ENCODE results near the gene CDCA7. TPM values are rescaled to one million over a fixed set of nuclear protein-coding genes. Genes with fewer than 3 reads are reported as not detected.

CDCA7 gene
- total RNA-seq, 1 experiment from 2014 or later, result 29.3 TPM

GRCh38 chr2:173397539-173397938 is 42.9 kb downstream of the CDCA7 start:
- CTCF ChIA-PET, result interaction anchor here (0.5 to 0.6 kb wide), 3 partner anchors 40 to 235 kb away, joined by 3 to 4 read pairs (median 3); no protein-coding TSS in a partner anchor
- intact Hi-C loops (cut with micrococcal nuclease), result loop anchor here (1.0 to 5.0 kb wide), 2 partner anchors 187 to 590 kb away; no protein-coding TSS in a partner anchor
- no peaks in the 10 kb centered on the region for H3K79me2 ChIP-seq (ENCODE audit: low read length)
- H3K9ac ChIP-seq (ENCODE audit: low read length), result no peak overlapping the region
- peak; percentile 12 for DNase-seq
- no TSS peak for BruUV-seq (replicated peaks)
- TF ChIP-seq EZH2phosphoT487 (IDR thresholded peaks at IDR 0.05; ENCODE audit: borderline replicate concordance, low read length), result no peak
- no peak for TF ChIP-seq EZH2 (IDR thresholded peaks at IDR 0.05; ENCODE audit: low read length, unreplicated experiment)
- TF ChIP-seq CTCF (conservative IDR thresholded peaks at IDR 0.05; ENCODE audit: low read depth, low read length), result peak; percentile 53
- H4K20me1 ChIP-seq (ENCODE audit: low read length), result no peaks in the 10 kb centered on the region
- H3K4me3 ChIP-seq (ENCODE audit: low read length), result no peak overlapping the region
- no peak for ATAC-seq
- no peaks in the 10 kb centered on the region for H3F3A ChIP-seq (ENCODE audit: low read length, unreplicated experiment)
- no peak overlapping the region for H3K4me2 ChIP-seq (ENCODE audit: low read length)
- no peak overlapping the region for H3K27ac ChIP-seq (ENCODE audit: low read length)
- POLR2A ChIA-PET (ENCODE audit: unreplicated experiment), result no interaction called here
- H3K9me2 ChIP-seq (replicated peaks; ENCODE audit: low read length), result no peaks in the 10 kb centered on the region
- no peak overlapping the region for H2AFZ ChIP-seq (ENCODE audit: low read length)
- no peaks in the 10 kb centered on the region for H3K36me3 ChIP-seq (ENCODE audit: low read depth, low read length)
- no peaks in the 10 kb centered on the region for H3K27me3 ChIP-seq (ENCODE audit: low read length)
- no peaks in the 10 kb centered on the region for H3K9me3 ChIP-seq (ENCODE audit: low read length)
- peaks cover 12% of the 10 kb centered on the region for H3K4me1 ChIP-seq (ENCODE audit: insufficient read depth, low read length)

DNA sequence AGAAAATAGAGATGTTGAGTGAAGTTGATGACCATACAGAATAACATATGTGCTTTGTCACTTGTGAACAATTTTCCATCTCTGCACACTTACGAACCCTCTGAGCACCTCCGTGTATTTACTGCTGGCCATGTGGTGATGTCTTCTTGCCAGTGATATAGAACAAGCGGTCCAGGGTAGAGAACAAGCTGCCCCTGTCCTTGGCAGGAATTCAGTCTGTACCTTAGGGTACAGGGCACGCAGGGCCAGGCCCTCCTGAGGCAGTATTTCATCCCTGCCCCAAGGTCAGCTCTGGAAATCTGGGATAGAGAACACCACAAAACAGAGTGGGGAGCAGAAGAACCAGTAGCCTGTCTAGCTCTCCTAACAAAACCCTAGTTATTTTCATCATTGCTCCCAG is 44.6 kb downstream of the CDCA7 start:
- TF ChIP-seq EZH2phosphoT487 (IDR thresholded peaks at IDR 0.05; ENCODE audit: borderline replicate concordance, low read length) (no peak), CTCF (conservative IDR thresholded peaks at IDR 0.05; ENCODE audit: low read depth, low read length) (no peak), EZH2 (IDR thresholded peaks at IDR 0.05; ENCODE audit: low read length, unreplicated experiment) (no peak)
- BruUV-seq (replicated peaks), result no TSS peak
- H3K36me3 ChIP-seq (ENCODE audit: low read depth, low read length), result no peaks in the 10 kb centered on the region
- no peak overlapping the region for H3K4me3 ChIP-seq (ENCODE audit: low read length)
- POLR2A ChIA-PET (ENCODE audit: unreplicated experiment), result no interaction called here
- H3K4me1 ChIP-seq (ENCODE audit: insufficient read depth, low read length), result peaks cover 16% of the 10 kb centered on the region
- DNase-seq (no peak), ATAC-seq (no peak)
- H3K9me2 ChIP-seq (replicated peaks; ENCODE audit: low read length), result no peaks in the 10 kb centered on the region
- CTCF ChIA-PET, result no interaction called here
- H2AFZ ChIP-seq (ENCODE audit: low read length), result no peak overlapping the region
- H3K27ac ChIP-seq (ENCODE audit: low read length), result no peak overlapping the region
- no peak overlapping the region for H3K9ac ChIP-seq (ENCODE audit: low read length)
- no peak overlapping the region for H3K4me2 ChIP-seq (ENCODE audit: low read length)
- no peaks in the 10 kb centered on the region for H3K79me2 ChIP-seq (ENCODE audit: low read length)
- no peaks in the 10 kb centered on the region for H4K20me1 ChIP-seq (ENCODE audit: low read length)
- no peaks in the 10 kb centered on the region for H3F3A ChIP-seq (ENCODE audit: low read length, unreplicated experiment)
- H3K9me3 ChIP-seq (ENCODE audit: low read length), result no peaks in the 10 kb centered on the region
- no peaks in the 10 kb centered on the region for H3K27me3 ChIP-seq (ENCODE audit: low read length)
- intact Hi-C loops (cut with micrococcal nuclease), result loop anchor here (5.0 kb wide), 1 partner anchor 592 kb away; no protein-coding TSS in a partner anchor

GRCh38 chr2:173400760-173401159 is 46.1 kb downstream of the CDCA7 start:
- DNase-seq (peak; percentile 18), ATAC-seq (0 out of 2 replicates have a peak, but pooled peaks have one; percentile 6)
- H3K9me3 ChIP-seq (ENCODE audit: low read length), result no peaks in the 10 kb centered on the region
- no peaks in the 10 kb centered on the region for H3K27me3 ChIP-seq (ENCODE audit: low read length)
- no peaks in the 10 kb centered on the region for H4K20me1 ChIP-seq (ENCODE audit: low read length)
- TF ChIP-seq EZH2phosphoT487 (IDR thresholded peaks at IDR 0.05; ENCODE audit: borderline replicate concordance, low read length) (no peak), CTCF (conservative IDR thresholded peaks at IDR 0.05; ENCODE audit: low read depth, low read length) (peak; percentile 56)
- ChIA-PET POLR2A (ENCODE audit: unreplicated experiment) (no interaction called here), CTCF (interaction anchor here (0.6 to 2.9 kb wide), 4 partner anchors 48 to 281 kb away, joined by 3 to 28 read pairs (median 4); no protein-coding TSS in a partner anchor)
- intact Hi-C loops (cut with micrococcal nuclease), result loop anchor here (1.0 to 5.0 kb wide), 3 partner anchors 113 to 316 kb away; no protein-coding TSS in a partner anchor
- no peaks in the 10 kb centered on the region for H3K79me2 ChIP-seq (ENCODE audit: low read length)
- peaks cover 16% of the 10 kb centered on the region for H3K4me1 ChIP-seq (ENCODE audit: insufficient read depth, low read length)
- H3K4me2 ChIP-seq (ENCODE audit: low read length), result peak overlapping the region; percentile 97
- H3F3A ChIP-seq (ENCODE audit: low read length, unreplicated experiment), result no peaks in the 10 kb centered on the region
- no peak overlapping the region for H3K27ac ChIP-seq (ENCODE audit: low read length)
- no peaks in the 10 kb centered on the region for H3K9me2 ChIP-seq (replicated peaks; ENCODE audit: low read length)
- BruUV-seq (replicated peaks), result no TSS peak
- 0 out of 2 replicates have a peak overlapping the region, but pooled peaks have one; percentile 74 for H3K4me3 ChIP-seq (ENCODE audit: low read length)
- no peak overlapping the region for H3K9ac ChIP-seq (ENCODE audit: low read length)
- H2AFZ ChIP-seq (ENCODE audit: low read length), result no peak overlapping the region
- no peaks in the 10 kb centered on the region for H3K36me3 ChIP-seq (ENCODE audit: low read depth, low read length)

Measured in PC-3 (cell line).